HG02938 (cell line): Measurements from ENCODE around the gene CDK14.

Experiments used
- ATAC-seq: cut with Tn5 transposase; IDR thresholded peaks from one replicate; pipeline ENCODE4 v1.9.1; 2021; ENCODE audit warnings: mild to moderate bottlenecking, moderate library complexity; ENCODE audit not compliant: unreplicated experiment

The CDK14 gene

GRCh38 chr7:91039033-91039432 lies 442.9 kb downstream of the CDK14 start:
- no peak for ATAC-seq

- ATAC-seq: no peak
Measured at GRCh38 chr7:91041141-91041540, 445.0 kb downstream of the CDK14 start.

GRCh38 chr7:91041901-91042484 lies 445.9 kb downstream of the CDK14 start:
- ATAC-seq: no peak

GRCh38 chr7:91043186-91043585 lies 447.1 kb downstream of the CDK14 start:
- ATAC-seq: no peak

- ATAC-seq: no peak
Measured at GRCh38 chr7:91043924-91044645, 448.0 kb downstream of the CDK14 start.

GRCh38 chr7:91045606-91046005 lies 449.5 kb downstream of the CDK14 start:
- ATAC-seq: no peak

GRCh38 chr7:91046322-91047089 lies 450.4 kb downstream of the CDK14 start:
- no peak for ATAC-seq

- no peak for ATAC-seq
Measured at GRCh38 chr7:91047636-91048035, 451.5 kb downstream of the CDK14 start.

- peak; percentile 89 for ATAC-seq
Measured at GRCh38 chr7:91050677-91051076, 454.6 kb downstream of the CDK14 start.

- ATAC-seq: no peak
Measured at GRCh38 chr7:91051966-91052365, 455.8 kb downstream of the CDK14 start.

GRCh38 chr7:91054374-91054773 lies 458.3 kb downstream of the CDK14 start:
- ATAC-seq: no peak

- no peak for ATAC-seq
Measured at GRCh38 chr7:91055219-91055618, 459.1 kb downstream of the CDK14 start.

- ATAC-seq: no peak
Measured at GRCh38 chr7:91062713-91063112, 466.6 kb downstream of the CDK14 start.

- ATAC-seq: no peak
Measured at GRCh38 chr7:91064052-91064451, 467.9 kb downstream of the CDK14 start.

GRCh38 chr7:91064938-91065337 lies 468.8 kb downstream of the CDK14 start:
- no peak for ATAC-seq

GRCh38 chr7:91066627-91067026 lies 470.5 kb downstream of the CDK14 start:
- ATAC-seq: no peak

GRCh38 chr7:91067242-91067641 lies 471.1 kb downstream of the CDK14 start:
- no peak for ATAC-seq

GRCh38 chr7:91068136-91068795 lies 472.1 kb downstream of the CDK14 start:
- ATAC-seq: no peak

GRCh38 chr7:91069146-91069545 lies 473.0 kb downstream of the CDK14 start:
- ATAC-seq: no peak

GRCh38 chr7:91079487-91079886 lies 483.4 kb downstream of the CDK14 start:
- ATAC-seq: no peak

- no peak for ATAC-seq
Measured at GRCh38 chr7:91080351-91080750, 484.2 kb downstream of the CDK14 start.
